ENCODE measurements around the gene LZTS3. TPM values are rescaled to one million over a fixed set of nuclear protein-coding genes. Genes with fewer than 3 reads are reported as not detected.
"Not testable (repeated sequence)": the region's sequence is repeated elsewhere in the genome, so short reads cannot be mapped to it uniquely, and the experiment has no call there.

Gene LZTS3
- polyA plus RNA-seq (2013, experiment 1 of 4): 7.6 TPM
- 6.6 TPM for polyA plus RNA-seq (2013, experiment 2 of 4)
- 5.8 TPM for polyA plus RNA-seq (2013, experiment 3 of 4)
- polyA plus RNA-seq (2013, experiment 4 of 4): 6.4 TPM

DNA sequence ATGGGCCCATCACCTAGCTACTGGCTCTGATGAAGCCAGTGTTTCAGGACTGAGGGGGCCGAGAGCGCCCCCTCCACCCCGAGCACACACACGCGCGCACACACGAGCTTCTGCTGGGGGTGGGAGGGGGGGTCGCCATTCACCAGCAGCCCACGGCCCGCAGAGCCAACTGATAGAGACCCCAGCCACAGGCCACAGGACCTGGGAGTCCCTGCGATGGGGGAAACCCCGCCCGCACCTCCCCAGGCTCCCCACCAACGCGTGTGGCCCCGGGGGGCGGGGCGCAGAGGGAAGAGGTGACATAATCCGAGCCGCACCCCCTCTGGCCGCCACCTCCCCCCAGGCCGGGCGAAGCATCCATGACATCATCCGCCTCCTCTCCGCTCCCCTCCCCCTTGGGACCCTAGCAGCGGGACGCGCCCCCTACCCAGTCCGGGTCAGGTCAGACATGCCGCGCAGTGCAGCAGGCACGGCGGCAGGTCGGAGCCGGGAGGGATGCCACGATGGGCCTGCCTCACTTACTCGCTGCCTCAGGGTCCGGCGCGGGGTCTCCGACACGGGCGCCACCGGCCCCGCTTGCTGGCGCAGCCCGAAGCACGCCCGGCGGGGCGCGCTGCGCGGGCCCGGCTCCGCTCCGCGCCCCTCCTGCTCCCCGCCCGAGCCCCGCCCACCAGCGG is at the start of gene LZTS3:
Gene LZTS3, minus strand, starts transcription at position 617 of the 677 bp plus-strand sequence. CDS start 6,386 bp downstream, outside the sequence.
- WGBS, 2 experiments: 0 to 1% methylated on average over 62 of the region's 62 CpGs
- H3K4me3 ChIP-seq (ENCODE audit: insufficient read depth, low read depth, low read length): peak within 1 kb of the TSS; percentile 86
- peak within 1 kb of the TSS; percentile 76 for H3K27ac ChIP-seq (ENCODE audit: insufficient read depth, low read depth, low read length, poor library complexity, severe bottlenecking)
- peaks cover 22% of the 10 kb centered on the region for H3K4me1 ChIP-seq (ENCODE audit: control insufficient read depth, insufficient read depth, low read length)
- H3K27me3 ChIP-seq (ENCODE audit: control insufficient read depth, insufficient read depth, low read length, poor library complexity, severe bottlenecking): peaks cover 16% of the 10 kb centered on the region
- no peaks in the 10 kb centered on the region for H3K36me3 ChIP-seq (ENCODE audit: control insufficient read depth, insufficient read depth, low read length)
- no peaks in the 10 kb centered on the region for H3K9me3 ChIP-seq (ENCODE audit: control insufficient read depth, low read length)

DNA sequence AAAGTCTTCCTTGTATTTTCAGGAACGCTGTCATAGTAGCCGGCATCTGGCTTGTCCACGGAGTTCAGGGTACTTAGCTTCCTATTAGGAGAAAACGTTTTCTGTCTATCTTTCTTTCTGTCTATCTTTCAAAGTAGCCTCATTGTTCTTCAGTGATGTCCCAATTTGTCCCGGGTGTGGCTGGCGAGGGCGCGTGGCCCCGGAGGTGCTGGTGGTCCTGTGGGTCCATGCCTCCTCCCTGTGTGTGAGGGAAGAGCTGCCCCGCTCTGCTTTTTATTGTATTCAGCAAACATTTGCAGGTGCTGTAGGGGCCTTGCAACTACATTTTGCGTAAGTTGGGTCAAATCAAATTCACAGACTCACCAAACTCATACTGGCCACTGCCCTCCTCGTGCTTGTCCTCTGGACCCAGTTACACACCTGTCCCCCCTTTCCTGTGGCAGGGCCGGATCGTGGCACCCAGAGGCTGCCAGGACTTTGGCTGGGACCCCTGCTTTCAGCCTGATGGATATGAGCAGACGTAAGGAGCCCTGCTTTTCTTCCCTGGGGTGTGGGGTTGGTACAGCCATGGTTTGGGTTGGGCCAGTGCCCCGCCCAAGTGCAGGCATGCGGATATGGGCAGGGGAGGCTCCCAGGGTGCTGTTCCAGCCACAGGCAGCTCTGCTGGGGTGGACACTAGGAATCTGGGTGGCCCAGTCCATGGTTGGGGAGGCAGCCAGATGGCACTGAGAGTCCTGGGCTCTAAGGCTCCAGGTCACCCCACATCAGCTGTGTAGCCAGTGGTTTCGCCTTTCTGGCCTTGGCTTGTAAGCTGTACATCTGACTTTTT is 48.3 kb upstream of the LZTS3 start:
- H3K36me3 ChIP-seq (ENCODE audit: control insufficient read depth, insufficient read depth, low read length): peaks cover 10% of the 10 kb centered on the region
- H3K27ac ChIP-seq (ENCODE audit: insufficient read depth, low read depth, low read length, poor library complexity, severe bottlenecking): no peak overlapping the region
- no peaks in the 10 kb centered on the region for H3K27me3 ChIP-seq (ENCODE audit: control insufficient read depth, insufficient read depth, low read length, poor library complexity, severe bottlenecking)

DNA sequence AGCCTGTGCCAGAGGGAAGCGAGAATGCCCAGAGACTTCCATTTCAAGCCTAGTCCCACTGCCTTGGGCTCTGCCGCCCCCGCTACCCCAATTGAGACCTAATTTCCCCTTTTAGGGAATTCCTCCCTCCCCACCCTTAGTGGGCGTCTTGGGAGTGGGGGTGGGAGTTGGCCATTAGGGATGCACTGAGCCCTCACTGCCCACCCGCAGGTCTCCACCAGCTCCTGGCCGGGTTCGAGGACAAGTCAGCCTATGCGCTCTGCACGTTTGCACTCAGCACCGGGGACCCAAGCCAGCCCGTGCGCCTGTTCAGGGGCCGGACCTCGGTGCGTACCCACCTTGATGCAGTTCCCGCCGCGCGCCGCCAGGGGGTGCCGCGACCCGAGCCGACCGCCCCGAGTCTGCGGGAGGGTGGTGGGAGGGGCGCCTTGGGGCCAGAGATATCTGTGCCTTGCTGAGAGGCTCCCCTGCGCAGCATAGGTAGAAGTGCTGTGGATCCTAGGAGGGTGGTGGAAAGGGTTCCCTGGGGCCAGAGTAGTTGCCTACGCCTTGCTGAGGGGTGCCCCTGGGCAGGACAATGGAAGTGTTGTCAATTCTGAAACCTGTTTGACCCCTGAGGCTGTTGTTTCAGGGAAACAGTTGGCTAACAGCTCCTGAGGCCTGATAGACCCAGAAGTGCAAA is 45.1 kb upstream of the LZTS3 start:
- Histone ChIP-seq H3K27ac (ENCODE audit: insufficient read depth, low read depth, low read length, poor library complexity, severe bottlenecking) (no peak overlapping the region), H3K36me3 (ENCODE audit: control insufficient read depth, insufficient read depth, low read length) (peaks cover 22% of the 10 kb centered on the region), H3K4me1 (ENCODE audit: control insufficient read depth, insufficient read depth, low read length) (no peaks in the 10 kb centered on the region), H3K9me3 (ENCODE audit: control insufficient read depth, low read length) (no peaks in the 10 kb centered on the region), H3K4me3 (ENCODE audit: insufficient read depth, low read depth, low read length) (no peak overlapping the region), H3K27me3 (ENCODE audit: control insufficient read depth, insufficient read depth, low read length, poor library complexity, severe bottlenecking) (no peaks in the 10 kb centered on the region)
- 25 to 28% methylated on average over 29 to 30 of the region's 30 CpGs for WGBS, 2 experiments

More for the DNA sequence above, 48.3 kb upstream of the LZTS3 start:
- no peaks in the 10 kb centered on the region for H3K9me3 ChIP-seq (ENCODE audit: control insufficient read depth, low read length)
- WGBS, 2 experiments: 94% methylated on average over 18 of the region's 18 CpGs
- H3K4me3 ChIP-seq (ENCODE audit: insufficient read depth, low read depth, low read length): no peak overlapping the region
- H3K4me1 ChIP-seq (ENCODE audit: control insufficient read depth, insufficient read depth, low read length): no peaks in the 10 kb centered on the region

DNA sequence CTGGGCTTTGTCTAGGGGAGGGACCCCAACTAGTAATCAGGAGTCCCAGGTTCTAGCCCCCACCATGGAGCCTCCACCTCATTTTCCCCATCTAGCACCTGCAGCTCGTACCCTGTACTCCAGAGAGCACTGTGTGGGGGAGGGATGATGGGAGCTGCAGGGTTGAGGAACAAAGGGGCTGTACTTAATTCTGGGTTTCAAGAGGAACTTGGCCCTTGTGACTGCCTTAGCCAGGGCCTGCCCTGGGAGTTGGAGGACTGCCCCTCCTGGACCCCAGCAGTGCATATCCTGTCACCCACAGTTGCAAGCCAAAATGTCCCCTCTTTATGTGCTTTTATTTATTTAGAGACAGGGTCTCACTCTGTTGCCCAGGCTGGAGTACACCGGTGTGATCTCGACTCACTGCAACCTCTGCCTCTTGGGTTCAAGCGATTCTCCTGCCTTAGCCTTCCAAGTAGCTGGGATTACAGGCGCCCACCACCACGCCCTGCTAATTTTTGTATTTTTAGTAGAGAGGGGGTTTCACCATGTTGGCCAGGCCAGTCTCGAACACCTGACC is 42.1 kb upstream of the LZTS3 start:
- not testable (repeated sequence) for H3K27me3 ChIP-seq (ENCODE audit: control insufficient read depth, insufficient read depth, low read length, poor library complexity, severe bottlenecking); H3K4me1 ChIP-seq (ENCODE audit: control insufficient read depth, insufficient read depth, low read length); H3K4me3 ChIP-seq (ENCODE audit: insufficient read depth, low read depth, low read length); H3K9me3 ChIP-seq (ENCODE audit: control insufficient read depth, low read length); H3K27ac ChIP-seq (ENCODE audit: insufficient read depth, low read depth, low read length, poor library complexity, severe bottlenecking)
- 91 to 96% methylated on average over 7 of the region's 7 CpGs for WGBS, 2 experiments
- peaks cover 17% of the 10 kb centered on the region for H3K36me3 ChIP-seq (ENCODE audit: control insufficient read depth, insufficient read depth, low read length)

DNA sequence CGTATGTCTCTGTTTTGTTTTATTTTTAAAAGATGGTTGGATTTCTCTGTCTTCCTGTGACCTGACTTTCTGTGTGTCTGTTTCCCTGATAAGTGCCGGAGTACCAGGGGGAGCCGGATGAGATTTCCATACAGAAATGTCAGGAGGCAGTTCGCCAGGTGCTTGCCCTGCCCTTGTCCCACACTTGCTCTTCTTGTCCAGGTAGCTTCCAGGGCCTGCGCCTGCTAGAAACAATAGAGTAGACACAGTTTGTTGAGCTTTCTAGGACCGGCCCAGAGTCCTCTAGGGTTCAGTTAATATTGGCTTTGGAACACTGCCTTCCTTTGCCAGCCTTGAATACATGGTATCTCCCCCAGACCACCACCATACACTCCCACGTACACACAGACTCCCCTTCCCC is 39.9 kb upstream of the LZTS3 start:
- Histone ChIP-seq H3K9me3 (ENCODE audit: control insufficient read depth, low read length) (no peaks in the 10 kb centered on the region), H3K27me3 (ENCODE audit: control insufficient read depth, insufficient read depth, low read length, poor library complexity, severe bottlenecking) (no peaks in the 10 kb centered on the region), H3K27ac (ENCODE audit: insufficient read depth, low read depth, low read length, poor library complexity, severe bottlenecking) (no peak overlapping the region), H3K4me3 (ENCODE audit: insufficient read depth, low read depth, low read length) (no peak overlapping the region), H3K36me3 (ENCODE audit: control insufficient read depth, insufficient read depth, low read length) (peaks cover 12% of the 10 kb centered on the region), H3K4me1 (ENCODE audit: control insufficient read depth, insufficient read depth, low read length) (peaks cover 4% of the 10 kb centered on the region)
- 93 to 96% methylated on average over 7 of the region's 7 CpGs for WGBS, 2 experiments

DNA sequence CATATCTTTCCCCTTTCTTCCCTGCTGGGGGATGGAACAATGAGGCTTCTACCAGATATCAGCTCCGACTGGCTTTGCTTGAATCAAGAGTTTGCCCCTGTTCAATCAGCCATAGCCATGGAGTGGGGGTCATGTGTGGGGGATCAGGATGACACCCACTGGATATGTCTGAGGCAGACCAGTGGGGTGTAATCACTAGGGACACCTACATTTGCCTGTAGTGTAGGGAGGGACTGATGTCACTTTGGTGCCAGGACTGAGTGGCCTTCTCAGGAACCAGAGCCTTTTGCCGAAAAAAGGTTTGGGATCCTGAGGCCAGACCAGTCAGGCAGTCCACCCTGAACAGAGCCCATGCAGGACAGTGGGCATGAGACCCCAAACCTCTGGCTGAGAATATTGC is 37.0 kb upstream of the LZTS3 start:
- no peaks in the 10 kb centered on the region for H3K9me3 ChIP-seq (ENCODE audit: control insufficient read depth, low read length)
- H3K36me3 ChIP-seq (ENCODE audit: control insufficient read depth, insufficient read depth, low read length): peaks cover 8% of the 10 kb centered on the region
- no peak overlapping the region for H3K27ac ChIP-seq (ENCODE audit: insufficient read depth, low read depth, low read length, poor library complexity, severe bottlenecking)
- 78 to 90% methylated on average over 2 of the region's 2 CpGs for WGBS, 2 experiments
- H3K4me1 ChIP-seq (ENCODE audit: control insufficient read depth, insufficient read depth, low read length): peaks cover 5% of the 10 kb centered on the region
- H3K4me3 ChIP-seq (ENCODE audit: insufficient read depth, low read depth, low read length): peak overlapping the region; percentile 45
- no peaks in the 10 kb centered on the region for H3K27me3 ChIP-seq (ENCODE audit: control insufficient read depth, insufficient read depth, low read length, poor library complexity, severe bottlenecking)

DNA sequence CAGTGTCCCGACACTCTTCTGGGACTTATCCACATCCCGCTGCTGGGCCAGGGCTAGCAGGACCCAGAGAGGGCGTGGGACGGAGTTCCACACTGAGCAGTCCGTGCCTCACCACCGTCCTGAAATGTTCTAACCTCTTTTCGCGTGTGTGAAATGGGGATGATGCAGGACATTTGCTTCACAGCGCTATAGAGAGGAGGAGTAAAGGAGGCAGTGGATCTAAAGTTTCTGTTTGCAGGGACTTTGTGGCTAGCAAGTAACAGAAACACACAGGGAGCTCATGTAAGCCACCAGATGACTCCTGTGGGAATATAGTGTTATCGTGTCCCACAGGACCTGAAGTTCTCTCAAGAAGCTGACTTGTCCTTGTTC is 36.6 kb upstream of the LZTS3 start:
- Histone ChIP-seq H3K27me3 (ENCODE audit: control insufficient read depth, insufficient read depth, low read length, poor library complexity, severe bottlenecking) (no peaks in the 10 kb centered on the region), H3K27ac (ENCODE audit: insufficient read depth, low read depth, low read length, poor library complexity, severe bottlenecking) (no peak overlapping the region), H3K9me3 (ENCODE audit: control insufficient read depth, low read length) (no peaks in the 10 kb centered on the region), H3K4me3 (ENCODE audit: insufficient read depth, low read depth, low read length) (peak overlapping the region; percentile 45), H3K4me1 (ENCODE audit: control insufficient read depth, insufficient read depth, low read length) (peaks cover 5% of the 10 kb centered on the region), H3K36me3 (ENCODE audit: control insufficient read depth, insufficient read depth, low read length) (peaks cover 5% of the 10 kb centered on the region)
- 7 to 8% methylated on average over 10 of the region's 10 CpGs for WGBS, 2 experiments

DNA sequence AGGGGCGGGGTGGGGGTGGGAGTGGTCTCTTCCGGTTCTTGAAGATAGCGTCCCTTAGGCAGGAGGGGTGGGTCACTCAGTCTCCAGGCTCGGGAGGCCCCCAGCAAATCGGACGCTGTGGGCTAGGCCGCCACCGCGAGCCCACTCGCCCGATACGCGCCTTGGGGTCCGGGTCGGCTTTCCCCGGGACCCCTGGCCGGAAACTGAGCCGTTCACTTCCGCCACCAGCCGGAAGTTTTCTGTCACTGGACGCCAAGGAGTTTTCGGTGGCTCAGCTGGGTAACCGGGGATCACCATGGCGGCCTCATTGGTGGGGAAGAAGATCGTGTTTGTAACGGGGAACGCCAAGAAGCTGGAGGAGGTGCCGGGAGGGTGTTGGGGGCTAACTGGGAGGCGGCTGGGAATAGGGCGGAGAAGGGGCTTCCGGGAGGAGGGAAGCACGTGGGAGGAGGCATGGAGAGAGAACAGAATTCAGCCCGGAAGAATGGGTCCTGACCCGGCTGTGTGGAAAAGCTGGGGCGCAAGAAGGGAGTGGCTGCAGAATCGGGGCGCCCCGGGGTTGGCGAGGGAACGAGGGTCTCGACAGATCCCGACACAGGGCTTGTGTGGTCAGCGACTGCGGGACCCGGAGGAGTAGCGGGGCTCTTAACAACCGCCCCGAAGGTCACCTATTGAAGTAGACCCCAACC is 36.1 kb upstream of the LZTS3 start, which contains the start of gene ITPA:
Gene ITPA, plus strand, starts transcription at position 242 of the 689 bp plus-strand sequence. Its CDS starts 54 bp downstream, at position 296.
- Histone ChIP-seq H3K4me1 (ENCODE audit: control insufficient read depth, insufficient read depth, low read length) (peaks cover 5% of the 10 kb centered on the region), H3K9me3 (ENCODE audit: control insufficient read depth, low read length) (no peaks in the 10 kb centered on the region), H3K27me3 (ENCODE audit: control insufficient read depth, insufficient read depth, low read length, poor library complexity, severe bottlenecking) (no peaks in the 10 kb centered on the region), H3K36me3 (ENCODE audit: control insufficient read depth, insufficient read depth, low read length) (peaks cover 4% of the 10 kb centered on the region), H3K27ac (ENCODE audit: insufficient read depth, low read depth, low read length, poor library complexity, severe bottlenecking) (no peak within 1 kb of the TSS), H3K4me3 (ENCODE audit: insufficient read depth, low read depth, low read length) (peak within 1 kb of the TSS; percentile 45)
- WGBS, 2 experiments: 1% methylated on average over 48 of the region's 48 CpGs

DNA sequence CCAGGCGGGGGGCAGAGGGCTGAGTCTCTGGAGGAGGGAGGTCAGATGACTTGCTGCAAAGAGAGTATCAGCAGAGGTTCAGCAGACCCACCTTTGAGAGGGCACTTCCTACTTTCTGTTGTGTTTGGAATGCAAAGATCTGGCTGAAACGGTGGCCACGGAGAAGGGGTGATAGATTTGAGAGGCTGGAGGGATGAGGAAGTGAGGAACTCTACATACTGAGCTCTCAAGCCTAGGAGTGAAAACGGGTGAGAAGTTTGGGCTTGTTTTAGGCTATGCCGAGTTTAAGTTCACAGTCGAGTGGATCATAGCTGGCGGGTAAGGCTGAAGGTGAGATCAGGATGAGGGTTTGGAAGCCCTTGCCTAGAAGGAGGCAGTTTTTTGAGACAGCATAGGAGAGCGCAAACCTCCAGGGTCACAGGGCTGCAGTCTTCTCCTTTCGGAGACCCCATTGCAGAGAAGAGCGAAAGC is 35.5 kb upstream of the LZTS3 start:
- Histone ChIP-seq H3K27me3 (ENCODE audit: control insufficient read depth, insufficient read depth, low read length, poor library complexity, severe bottlenecking) (no peaks in the 10 kb centered on the region), H3K4me1 (ENCODE audit: control insufficient read depth, insufficient read depth, low read length) (peaks cover 5% of the 10 kb centered on the region), H3K9me3 (ENCODE audit: control insufficient read depth, low read length) (no peaks in the 10 kb centered on the region), H3K4me3 (ENCODE audit: insufficient read depth, low read depth, low read length) (peak overlapping the region; percentile 45), H3K27ac (ENCODE audit: insufficient read depth, low read depth, low read length, poor library complexity, severe bottlenecking) (no peak overlapping the region), H3K36me3 (ENCODE audit: control insufficient read depth, insufficient read depth, low read length) (peaks cover 4% of the 10 kb centered on the region)
- 2 to 3% methylated on average over 10 of the region's 10 CpGs for WGBS, 2 experiments

Measured in ectodermal cell (in vitro differentiated cells).